HG02970 (cell line): Measurements from ENCODE around the gene SERPINE2.
"Not testable (repeated sequence)": the region's sequence is repeated elsewhere in the genome, so short reads cannot be mapped to it uniquely, and the experiment has no call there.

Experiments used
- ATAC-seq: cut with Tn5 transposase; IDR thresholded peaks from one replicate; pipeline ENCODE4 v1.9.1; 2021; ENCODE audit warnings: mild to moderate bottlenecking, moderate library complexity, moderate number of reproducible peaks; ENCODE audit not compliant: unreplicated experiment, low FRiP score

Gene SERPINE2

DNA sequence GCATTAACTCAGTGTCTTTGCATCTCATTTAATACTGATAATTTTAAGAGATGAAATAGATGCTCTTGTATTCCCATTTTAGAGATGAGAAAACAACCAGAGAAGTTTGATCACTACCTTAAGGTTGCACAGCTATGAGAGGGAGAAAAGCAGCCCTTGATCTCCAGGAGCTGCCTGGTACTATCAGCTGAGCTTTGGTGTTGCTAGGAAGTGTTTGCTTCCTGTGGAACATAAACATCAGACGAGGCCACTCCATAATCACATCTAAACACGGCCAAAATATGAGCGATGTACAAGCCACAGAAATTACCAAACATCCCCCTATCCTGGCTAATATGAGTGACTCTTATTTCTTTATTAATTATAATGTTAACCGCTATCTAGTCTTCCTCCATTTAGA, 93.3 kb downstream of the SERPINE2 start:
- no peak for ATAC-seq

DNA sequence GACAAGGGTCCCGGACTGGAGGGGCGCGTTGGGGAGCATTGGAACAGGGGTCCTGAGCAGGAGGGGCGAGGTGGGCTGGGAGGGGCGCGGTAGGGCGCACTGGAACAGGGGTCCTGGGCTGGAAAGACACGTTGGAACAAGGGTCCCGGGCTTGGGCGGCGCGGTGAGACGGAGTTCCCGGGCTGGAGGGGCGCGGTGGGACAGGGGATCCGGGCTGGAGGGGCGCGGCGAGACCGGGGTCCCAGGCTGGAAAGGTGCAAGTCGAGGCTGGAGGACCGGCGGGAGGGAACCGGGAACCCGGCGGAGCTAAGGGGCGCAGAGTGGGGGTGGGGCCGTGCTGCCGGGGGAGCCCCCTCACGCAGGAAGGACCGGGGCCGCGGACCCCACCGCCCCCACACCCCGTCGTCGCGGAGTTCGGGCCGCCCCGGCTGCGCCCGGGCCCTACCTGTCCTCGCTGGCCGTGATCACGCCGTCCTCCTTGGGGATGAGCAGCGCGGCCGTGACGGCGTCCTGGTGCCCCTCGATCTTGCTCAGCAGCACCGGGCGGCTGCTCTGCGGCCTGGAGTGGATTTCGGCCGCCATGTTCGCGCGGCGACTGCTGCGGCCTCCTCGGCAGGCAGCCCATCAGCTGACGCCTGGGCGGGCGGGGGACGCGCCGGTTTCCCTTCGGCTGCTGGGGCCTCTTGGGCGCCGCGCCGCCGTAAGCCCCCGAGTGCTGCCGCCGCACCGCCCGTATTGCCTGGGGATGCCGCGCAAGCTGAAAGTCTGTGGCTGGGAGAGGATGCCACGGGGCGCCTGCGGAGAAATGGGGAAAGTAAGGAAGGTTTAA, 94.2 kb downstream of the SERPINE2 start, which contains the start of gene WDFY1:
TSS of gene WDFY1 (minus strand) at position 633 of the 829 bp plus-strand sequence. CDS start at position 582, 51 bp downstream.
- ATAC-seq: peak; percentile 70

- ATAC-seq: no peak
Observed at GRCh38 chr2:223944166-223944702, 94.9 kb downstream of the SERPINE2 start.

DNA sequence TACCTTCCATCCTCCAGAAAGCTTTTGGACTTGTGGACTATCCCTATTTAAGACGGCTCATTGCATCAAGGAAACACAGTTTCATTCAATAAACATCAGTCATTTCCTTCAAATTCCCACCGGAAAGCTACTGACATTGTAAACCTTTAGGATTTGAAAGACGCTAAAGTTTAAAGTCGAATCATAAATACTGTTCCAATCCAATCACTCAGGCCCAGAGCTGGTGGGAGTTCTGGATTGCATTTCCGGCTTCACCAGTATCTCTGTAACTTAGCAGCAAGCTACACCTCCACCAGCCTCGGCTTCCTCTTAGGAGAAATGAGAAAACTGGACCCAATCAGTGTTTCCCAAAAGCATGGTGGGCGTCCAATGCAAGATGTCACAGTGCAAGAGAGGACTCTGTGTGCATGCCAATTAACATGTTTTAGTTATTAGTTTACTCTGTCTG, 95.5 kb downstream of the SERPINE2 start:
- no peak for ATAC-seq

GRCh38 chr2:223943135-223943534, 96.0 kb downstream of the SERPINE2 start:
- no peak for ATAC-seq

DNA sequence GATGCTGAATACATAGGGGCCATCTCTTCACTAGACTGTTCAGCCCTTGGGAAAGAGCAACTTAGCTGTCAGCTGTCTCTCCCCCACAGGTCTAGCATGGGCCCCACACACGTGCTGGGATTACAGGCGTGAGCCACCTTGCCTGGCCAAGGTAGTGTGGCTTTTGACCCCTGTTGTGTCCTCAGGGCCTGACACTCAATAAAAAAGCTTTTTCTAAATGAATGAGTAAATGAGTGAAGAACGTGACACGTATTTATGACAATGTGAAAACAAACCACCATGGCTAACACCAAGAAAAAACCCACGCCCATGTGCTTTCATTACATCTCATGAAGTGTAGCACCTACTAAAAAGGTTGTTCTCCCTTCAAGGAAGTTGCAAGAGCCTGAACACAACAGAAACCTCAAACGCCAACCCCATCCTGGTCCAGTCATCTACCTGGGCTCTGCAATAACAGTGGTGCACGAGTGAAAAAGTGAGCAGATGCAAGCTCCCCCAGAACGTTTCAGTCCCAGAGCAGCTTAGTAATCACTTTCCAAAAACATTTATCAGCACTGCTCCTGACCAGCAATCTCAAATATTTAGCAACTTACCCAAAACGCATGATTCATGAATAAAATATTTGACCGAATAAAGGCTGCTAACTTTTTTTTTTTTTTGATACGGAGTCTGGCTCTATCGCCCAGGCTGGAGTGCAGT, 97.4 kb downstream of the SERPINE2 start:
- ATAC-seq: no peak

DNA sequence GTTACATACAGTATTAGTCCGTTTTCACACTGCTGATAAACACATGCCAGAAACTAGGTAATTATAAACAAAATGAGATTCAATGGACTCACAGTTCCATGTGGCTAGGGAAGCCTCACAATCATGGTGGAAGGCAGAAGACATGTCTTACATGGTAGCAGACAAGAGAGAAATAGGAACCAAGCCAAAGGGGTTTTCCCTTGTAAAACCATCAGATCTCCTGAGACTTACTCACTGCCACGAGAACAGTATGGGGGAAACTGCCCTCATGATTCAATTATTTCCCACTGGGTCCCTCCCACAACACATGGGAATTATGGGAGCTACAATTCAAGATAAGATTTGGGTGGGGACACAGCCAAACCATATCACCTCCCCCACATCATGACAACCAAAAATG, 99.6 kb downstream of the SERPINE2 start:
- ATAC-seq: not testable (repeated sequence)

GRCh38 chr2:223937535-223937934, 101.6 kb downstream of the SERPINE2 start:
- no peak for ATAC-seq

- ATAC-seq: no peak
Observed at GRCh38 chr2:223936862-223937326, 102.2 kb downstream of the SERPINE2 start.

DNA sequence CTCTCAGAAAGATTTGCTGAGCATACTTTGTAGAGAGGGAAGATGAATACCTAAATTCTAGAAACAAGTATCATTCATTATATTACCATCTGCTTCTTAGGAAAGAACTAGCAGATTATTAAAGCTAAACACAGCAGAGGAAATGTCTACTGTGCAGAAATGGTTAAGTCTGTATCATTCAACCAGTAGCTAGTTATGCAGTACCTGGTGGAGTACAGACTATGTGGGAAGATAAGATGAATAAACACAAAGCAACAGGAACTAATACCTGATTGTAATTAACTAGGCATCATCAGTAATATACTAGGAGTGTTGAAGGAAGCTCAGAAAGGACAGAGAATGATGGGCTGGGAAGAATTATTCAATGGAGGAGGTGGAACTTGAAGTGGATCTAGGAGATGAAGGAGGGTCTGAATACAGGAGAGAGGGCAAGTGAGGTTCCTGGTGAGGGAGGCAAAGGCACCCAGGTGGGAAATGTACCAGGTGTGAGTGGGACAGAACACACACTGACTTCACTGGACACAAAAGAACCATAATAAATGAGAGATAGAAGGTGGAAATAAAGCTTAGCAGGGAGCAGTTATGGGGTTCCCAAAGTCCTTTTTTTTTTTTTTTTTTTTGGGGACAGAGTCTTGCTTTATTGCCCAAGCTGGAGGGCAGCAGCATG, 103.5 kb downstream of the SERPINE2 start:
- ATAC-seq: no peak

GRCh38 chr2:223934870-223935269, 104.2 kb downstream of the SERPINE2 start:
- ATAC-seq: no peak

DNA sequence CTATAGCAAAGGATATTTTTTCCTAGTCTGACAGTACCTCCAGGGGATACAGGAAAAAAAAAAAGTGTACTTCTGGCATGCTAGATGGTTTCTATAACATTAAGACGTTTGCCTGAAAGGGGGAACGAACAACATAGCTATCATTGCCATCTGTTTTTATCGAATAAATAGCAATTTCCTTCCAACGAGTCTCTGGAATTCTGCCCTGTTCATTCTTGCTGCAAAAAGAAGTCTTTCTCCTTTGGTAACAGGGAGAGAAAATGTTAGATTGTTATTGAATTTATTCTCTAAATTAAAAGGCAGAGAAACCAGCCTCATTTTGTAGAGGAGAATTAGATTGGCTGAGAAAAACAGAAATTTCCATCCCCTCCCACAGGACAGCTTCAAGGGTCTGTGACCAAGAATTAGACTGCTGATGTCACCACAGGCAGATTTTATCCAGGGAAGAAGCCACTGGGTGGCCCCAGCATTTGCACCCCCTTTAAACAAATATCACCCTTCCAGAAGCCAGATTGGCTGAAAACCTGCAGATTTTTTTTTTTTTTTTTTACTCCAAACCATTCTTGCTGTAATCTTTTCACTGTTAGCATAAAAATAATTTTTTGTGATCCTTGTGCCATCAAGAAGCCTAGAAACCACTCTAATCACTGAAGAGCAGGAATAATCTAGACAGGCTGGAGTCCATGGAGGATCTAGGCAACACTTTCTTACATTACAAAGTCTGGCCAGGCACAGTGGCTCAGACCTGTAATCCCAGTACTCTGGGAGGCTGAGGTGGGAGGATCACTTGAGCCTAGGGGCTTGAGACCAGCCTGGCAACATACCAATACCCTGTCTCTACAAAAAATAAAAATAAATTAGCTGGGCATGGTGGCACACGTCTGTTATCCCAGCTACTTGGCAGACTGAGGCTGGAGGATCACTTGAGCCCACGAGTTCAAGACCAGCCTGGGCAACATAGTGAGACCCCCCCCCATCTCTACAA, 106.0 kb downstream of the SERPINE2 start:
- no peak for ATAC-seq

DNA sequence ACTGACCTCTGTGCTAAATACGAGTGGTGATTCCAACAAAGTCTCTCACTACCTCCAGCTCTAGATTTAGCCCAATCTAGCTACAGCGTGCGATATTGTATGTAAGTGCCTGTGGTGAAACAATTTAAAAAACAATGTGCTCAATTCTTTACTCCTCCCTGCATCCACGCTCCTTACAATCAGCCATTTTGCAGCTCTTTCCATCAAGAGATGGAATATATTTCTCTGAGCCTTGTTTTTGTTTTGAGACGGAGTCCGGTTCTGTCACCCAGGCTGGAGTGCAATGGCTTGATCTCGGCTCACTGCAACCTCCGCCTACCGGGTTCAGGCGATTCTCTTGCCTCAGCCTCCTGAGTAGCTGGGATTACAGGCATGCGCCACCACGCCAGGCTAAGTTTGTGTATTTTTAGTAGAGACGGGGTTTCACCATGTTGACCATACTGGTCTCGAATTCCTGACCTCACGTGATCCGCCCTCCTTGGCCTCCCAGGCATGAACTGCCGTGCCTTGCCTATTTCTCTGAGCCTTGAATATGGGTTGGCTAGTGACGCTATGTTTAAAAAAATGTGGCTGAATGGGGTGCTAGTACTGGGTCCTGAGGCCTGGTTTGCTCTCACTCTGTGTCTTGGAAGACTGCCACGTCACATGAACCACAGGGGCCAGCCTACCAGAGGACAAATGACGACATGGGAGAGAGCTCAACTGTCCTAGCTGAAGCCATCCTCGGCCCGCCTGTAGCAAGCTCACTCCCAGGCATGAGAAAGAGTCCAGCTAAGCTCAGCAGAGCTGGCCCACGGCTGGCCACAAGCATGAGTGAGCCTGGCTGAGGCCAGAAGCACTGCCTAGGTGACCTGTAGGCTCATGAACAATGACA, 108.7 kb downstream of the SERPINE2 start:
- no peak for ATAC-seq

- no peak for ATAC-seq
Observed at GRCh38 chr2:223929571-223930102, 109.4 kb downstream of the SERPINE2 start.

DNA sequence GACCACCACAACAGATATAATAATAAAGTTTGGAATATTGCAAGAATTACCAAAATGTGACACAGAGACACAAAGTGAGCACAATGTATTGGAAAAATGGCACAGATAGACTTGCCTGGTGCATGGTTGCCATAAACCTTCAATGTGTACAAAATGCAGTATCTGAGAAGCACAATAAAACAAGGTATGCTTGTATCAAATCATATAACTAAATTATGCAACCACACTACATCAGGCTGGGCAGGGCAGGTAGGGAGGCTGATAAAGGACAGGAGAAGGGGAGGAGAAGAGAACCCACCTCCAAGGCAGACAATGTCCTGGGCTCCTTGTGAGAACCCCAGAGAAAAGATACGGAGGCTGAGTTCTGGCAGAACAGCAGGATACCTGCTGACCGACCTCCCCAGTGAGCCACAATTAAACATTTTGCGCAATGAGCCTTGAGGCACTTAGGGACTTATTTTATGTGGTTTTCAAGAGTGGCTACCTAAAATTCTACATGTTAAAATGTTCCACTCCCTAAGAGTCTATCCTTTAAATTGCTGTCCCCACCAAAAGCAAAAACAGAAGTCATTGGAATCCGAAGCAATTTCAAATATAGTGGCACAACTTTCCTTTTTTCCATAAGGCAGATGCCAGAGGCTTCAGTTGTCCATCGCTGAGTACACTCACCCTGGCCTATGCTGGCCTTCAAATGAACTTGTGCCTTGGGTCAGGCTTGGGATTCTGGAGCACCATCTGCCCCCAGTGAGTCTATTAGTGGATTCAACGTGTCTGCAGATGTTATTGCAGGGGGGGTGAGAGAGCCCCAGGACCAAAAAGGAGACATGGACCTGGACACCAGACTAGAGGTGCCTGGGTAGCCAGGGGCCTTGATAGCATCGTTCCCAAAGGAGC, 110.7 kb downstream of the SERPINE2 start:
- ATAC-seq: no peak

DNA sequence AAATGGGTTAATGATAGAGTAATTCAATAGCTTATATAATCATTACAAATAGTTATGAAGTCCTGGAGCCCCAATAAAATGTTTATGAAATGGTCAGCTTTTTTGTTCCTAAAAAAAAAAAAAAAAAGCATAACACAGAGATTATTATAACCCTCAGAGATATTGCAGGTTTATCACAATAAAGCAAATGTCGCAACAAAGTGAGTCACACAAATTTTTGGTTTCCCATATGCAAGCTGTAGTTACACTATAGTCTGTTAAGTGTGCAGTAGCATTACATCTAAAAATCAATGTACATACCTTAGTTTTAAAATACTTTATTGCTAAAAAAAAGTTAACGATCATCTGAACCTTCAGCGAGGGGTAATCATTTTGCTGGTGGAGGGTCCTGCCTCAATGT, 114.0 kb downstream of the SERPINE2 start:
- no peak for ATAC-seq
